ENCODE data around the gene KCTD17.

DNA sequence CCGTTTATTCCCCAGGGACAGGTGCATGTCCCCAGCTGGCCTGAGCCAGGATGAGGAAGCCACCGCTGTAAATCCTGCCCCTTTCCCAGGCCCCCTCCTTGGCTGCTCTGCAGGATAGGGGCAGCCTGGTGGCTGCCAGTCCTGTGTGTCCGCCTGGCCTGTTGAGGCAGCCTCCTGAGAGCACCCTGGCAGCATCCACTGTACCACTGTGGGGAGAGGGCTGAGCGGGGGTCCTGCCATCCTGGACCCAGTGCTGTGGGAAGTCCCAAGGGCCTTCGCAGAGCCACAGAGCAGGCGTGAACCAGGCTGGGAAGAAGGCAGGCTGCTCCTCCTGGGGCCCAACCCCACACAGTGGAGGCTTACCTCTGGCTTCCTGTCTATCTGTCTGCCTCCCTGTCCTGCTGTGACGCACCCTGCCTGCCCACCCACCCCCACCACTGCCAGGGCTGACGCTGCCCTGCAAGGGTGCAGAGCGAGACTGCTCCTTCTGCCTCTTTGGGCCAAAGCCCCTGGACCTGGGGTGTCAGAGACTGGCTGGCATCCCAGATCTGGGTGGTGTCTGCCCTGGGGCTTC lies 8.4 kb downstream of the KCTD17 start:
- TF ChIP-seq EGR1 (IDR thresholded peaks at IDR 0.05) (no peak), RAD21 (IDR thresholded peaks at IDR 0.05; ENCODE audit: low read depth) (no peak), EP300 (IDR thresholded peaks at IDR 0.05; ENCODE audit: borderline replicate concordance) (no peak), CEBPB (IDR thresholded peaks at IDR 0.05) (no peak)
- TF ChIP-seq, protein P1, sequence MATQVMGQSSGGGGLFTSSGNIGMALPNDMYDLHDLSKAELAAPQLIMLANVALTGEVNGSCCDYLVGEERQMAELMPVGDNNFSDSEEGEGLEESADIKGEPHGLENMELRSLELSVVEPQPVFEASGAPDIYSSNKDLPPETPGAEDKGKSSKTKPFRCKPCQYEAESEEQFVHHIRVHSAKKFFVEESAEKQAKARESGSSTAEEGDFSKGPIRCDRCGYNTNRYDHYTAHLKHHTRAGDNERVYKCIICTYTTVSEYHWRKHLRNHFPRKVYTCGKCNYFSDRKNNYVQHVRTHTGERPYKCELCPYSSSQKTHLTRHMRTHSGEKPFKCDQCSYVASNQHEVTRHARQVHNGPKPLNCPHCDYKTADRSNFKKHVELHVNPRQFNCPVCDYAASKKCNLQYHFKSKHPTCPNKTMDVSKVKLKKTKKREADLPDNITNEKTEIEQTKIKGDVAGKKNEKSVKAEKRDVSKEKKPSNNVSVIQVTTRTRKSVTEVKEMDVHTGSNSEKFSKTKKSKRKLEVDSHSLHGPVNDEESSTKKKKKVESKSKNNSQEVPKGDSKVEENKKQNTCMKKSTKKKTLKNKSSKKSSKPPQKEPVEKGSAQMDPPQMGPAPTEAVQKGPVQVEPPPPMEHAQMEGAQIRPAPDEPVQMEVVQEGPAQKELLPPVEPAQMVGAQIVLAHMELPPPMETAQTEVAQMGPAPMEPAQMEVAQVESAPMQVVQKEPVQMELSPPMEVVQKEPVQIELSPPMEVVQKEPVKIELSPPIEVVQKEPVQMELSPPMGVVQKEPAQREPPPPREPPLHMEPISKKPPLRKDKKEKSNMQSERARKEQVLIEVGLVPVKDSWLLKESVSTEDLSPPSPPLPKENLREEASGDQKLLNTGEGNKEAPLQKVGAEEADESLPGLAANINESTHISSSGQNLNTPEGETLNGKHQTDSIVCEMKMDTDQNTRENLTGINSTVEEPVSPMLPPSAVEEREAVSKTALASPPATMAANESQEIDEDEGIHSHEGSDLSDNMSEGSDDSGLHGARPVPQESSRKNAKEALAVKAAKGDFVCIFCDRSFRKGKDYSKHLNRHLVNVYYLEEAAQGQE (IDR thresholded peaks at IDR 0.05; ENCODE audit: low read depth), result no peak
- TF ChIP-seq, protein P2, sequence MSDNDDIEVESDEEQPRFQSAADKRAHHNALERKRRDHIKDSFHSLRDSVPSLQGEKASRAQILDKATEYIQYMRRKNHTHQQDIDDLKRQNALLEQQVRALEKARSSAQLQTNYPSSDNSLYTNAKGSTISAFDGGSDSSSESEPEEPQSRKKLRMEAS (IDR thresholded peaks at IDR 0.05), result no peak

Data from Ishikawa (cell line).